DOHH2 (cell line): ENCODE results near the gene C15orf61.

Experiments
- CTCF ChIP-seq: fragments of 200-600 bp; sonication (generic); IDR thresholded peaks from one replicate; pipeline ENCODE4 v1.5.1; 2014; ENCODE audit warnings: antibody characterized with exemption, mild to moderate bottlenecking, low read depth, low read length; ENCODE audit not compliant: poor library complexity, severe bottlenecking
- EZH2phosphoT487 ChIP-seq: fragments of 200-600 bp; sonication (generic); IDR thresholded peaks from 2 replicates; pipeline ENCODE4 v1.6.1; 2017; ENCODE audit warnings: borderline replicate concordance, mild to moderate bottlenecking, antibody characterized with exemption, low read length, moderate library complexity, mixed read lengths

- TF ChIP-seq EZH2phosphoT487 (no peak), CTCF (no peak)
Measured at GRCh38 chr15:67537771-67538170, 16.8 kb downstream of the C15orf61 start.
